GM12875 (cell line): ENCODE data around the gene GLYATL1B.
A peak's percentile ranks its signal among the peaks of the same experiment; 100 is the strongest.
"Not testable (repeated sequence)": the region's sequence is repeated elsewhere in the genome, so short reads cannot be mapped to it uniquely, and the experiment has no call there.

Source experiments
- H3K4me3 ChIP-seq: one replicate; pipeline ENCODE4 v1.5.1; 2011; ENCODE audit warnings: low read depth, low read length, control low read depth
- TF ChIP-seq, protein P1 (sequence below): IDR thresholded peaks from 2 replicates; pipeline ENCODE4 v1.5.1; 2011; ENCODE audit warnings: low read depth, mild to moderate bottlenecking, control low read depth, inconsistent platforms, low read length, moderate library complexity, borderline replicate concordance; ENCODE audit not compliant: insufficient read depth

Gene GLYATL1B

DNA sequence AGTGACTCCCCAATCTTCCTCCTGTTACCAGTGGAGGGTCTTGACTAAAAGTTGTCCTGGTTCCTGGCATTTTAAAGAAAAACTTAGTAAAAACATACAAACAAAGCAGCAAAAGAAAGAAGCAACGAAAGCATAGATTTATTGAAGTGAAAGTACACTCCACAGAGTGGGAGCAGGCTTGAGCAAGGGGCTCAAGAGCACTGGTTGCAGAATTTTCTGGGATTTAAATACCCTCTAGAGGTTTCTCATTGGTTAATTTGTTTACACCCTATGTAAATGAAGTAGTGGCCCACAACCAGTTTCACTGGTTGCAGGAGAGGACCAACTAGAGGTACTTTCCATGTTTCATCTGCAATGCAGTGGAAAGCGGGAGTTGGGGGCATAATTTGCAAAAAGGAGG is 31.7 kb downstream of the GLYATL1B start:
- H3K4me3 ChIP-seq = no peak overlapping the region
- TF ChIP-seq, protein P1, sequence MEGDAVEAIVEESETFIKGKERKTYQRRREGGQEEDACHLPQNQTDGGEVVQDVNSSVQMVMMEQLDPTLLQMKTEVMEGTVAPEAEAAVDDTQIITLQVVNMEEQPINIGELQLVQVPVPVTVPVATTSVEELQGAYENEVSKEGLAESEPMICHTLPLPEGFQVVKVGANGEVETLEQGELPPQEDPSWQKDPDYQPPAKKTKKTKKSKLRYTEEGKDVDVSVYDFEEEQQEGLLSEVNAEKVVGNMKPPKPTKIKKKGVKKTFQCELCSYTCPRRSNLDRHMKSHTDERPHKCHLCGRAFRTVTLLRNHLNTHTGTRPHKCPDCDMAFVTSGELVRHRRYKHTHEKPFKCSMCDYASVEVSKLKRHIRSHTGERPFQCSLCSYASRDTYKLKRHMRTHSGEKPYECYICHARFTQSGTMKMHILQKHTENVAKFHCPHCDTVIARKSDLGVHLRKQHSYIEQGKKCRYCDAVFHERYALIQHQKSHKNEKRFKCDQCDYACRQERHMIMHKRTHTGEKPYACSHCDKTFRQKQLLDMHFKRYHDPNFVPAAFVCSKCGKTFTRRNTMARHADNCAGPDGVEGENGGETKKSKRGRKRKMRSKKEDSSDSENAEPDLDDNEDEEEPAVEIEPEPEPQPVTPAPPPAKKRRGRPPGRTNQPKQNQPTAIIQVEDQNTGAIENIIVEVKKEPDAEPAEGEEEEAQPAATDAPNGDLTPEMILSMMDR = no peak

- H3K4me3 ChIP-seq = no peak overlapping the region
- TF ChIP-seq, protein P1 = no peak
Observed at GRCh38 chr11:59119826-59120225, 33.7 kb downstream of the GLYATL1B start.

- no peak overlapping the region for H3K4me3 ChIP-seq
- TF ChIP-seq, protein P1 = peak; percentile 99
Observed at GRCh38 chr11:59135648-59136461, 49.7 kb downstream of the GLYATL1B start.

- H3K4me3 ChIP-seq = not testable (repeated sequence)
Observed at GRCh38 chr11:59136551-59136950, 50.4 kb downstream of the GLYATL1B start.

- no peak overlapping the region for H3K4me3 ChIP-seq
- TF ChIP-seq, protein P1 = no peak
Observed at GRCh38 chr11:59137190-59137589, 51.1 kb downstream of the GLYATL1B start.

DNA sequence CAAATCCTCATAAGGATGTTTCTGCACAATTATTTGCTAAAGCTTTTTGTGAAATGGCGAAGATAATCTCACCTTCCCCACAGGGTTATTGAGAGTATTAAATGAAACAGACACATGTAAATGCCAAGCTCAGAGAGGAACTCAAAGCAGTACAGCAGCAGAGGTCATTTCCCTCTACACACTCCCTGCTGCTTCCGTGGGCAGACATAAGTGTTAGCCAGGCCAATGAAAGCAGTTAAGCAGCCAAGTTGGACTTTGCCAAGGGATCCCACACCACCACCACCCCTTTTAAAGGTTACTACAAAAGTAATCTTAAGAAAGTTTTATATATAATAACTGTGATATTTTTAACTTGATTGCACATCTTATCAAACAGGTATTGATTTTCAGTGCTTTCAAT is 52.5 kb downstream of the GLYATL1B start:
- H3K4me3 ChIP-seq = no peak overlapping the region
- TF ChIP-seq, protein P1 = no peak

DNA sequence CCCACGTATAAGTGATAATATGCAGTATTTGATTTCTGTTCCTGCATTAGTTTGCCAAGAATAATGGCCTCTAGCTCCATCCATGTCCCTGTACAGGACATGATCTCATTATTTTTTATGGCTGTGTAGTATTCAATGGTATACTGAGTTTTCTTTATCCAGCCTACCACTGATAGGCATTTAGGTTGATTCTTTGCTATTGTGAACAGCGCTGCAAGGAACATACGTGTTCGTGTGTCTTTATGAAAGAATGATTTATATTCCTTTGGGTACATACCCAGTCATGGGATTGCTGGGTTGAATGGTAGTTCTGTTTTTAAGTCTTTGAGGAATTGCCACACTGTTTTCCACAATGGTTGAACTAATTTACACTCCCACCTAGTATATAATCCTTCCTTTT is 55.1 kb downstream of the GLYATL1B start:
- no peak overlapping the region for H3K4me3 ChIP-seq
- TF ChIP-seq, protein P1 = no peak
